Fibroblast of villous mesenchyme (primary cell): ENCODE data around the gene RNASE8. TPM values are rescaled to one million over a fixed set of nuclear protein-coding genes. Genes with fewer than 3 reads are reported as not detected.

Source experiments
- DNase-seq: peaks from one replicate; pipeline ENCODE4 v3.0.0-alpha.2; 2010; ENCODE audit warnings: low read depth
- H3K4me3 ChIP-seq: 2 replicates; pipeline ENCODE4 v1.5.1; 2011; ENCODE audit warnings: low read depth, mild to moderate bottlenecking, low read length
- total RNA-seq: library from RNA; depleted of rRNA; stranded (reverse); fragments of >200 nt; gene quantifications from 2 replicates; pipeline ENCODE4 v1.2.3, GENCODE V29; 2012
- TF ChIP-seq, protein P1 (sequence below): IDR thresholded peaks from 2 replicates; pipeline ENCODE4 v1.5.1; 2012; ENCODE audit warnings: low read depth, mild to moderate bottlenecking, low read length; ENCODE audit not compliant: insufficient read depth

RNASE8 gene
- total RNA-seq, 1 donor, result not detected

DNA sequence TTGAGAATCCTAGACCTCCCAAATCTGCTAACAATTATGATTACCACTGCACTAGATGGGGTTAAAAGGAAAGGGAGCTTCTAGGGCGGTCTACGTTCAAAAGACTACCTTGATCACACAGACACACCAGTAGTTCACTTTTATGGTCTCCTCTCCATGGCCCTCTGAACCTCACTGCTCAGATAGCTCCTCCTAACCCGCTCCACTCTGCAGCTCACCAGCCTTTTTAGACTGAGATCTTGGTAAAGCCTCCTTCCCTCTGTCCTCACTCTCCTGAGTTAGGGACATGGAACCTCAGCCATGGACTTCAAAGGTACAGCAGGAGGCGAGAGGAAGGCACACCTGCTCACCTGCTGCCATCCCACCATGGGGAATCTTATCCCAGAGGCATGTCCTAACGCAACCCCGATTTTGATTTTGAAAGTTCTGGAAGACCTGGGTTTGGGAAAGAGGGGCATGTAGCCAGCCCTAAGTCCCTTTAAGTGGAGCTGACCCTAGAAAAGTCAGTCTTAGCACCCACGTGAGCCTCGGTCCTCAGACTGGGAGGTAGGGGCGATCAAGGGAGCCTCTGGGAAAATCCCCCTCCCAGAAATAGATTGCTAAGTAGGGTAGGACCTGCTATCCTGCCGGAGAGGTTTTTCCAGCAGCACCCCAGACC is 39.5 kb downstream of the RNASE8 start:
- TF ChIP-seq, protein P1, sequence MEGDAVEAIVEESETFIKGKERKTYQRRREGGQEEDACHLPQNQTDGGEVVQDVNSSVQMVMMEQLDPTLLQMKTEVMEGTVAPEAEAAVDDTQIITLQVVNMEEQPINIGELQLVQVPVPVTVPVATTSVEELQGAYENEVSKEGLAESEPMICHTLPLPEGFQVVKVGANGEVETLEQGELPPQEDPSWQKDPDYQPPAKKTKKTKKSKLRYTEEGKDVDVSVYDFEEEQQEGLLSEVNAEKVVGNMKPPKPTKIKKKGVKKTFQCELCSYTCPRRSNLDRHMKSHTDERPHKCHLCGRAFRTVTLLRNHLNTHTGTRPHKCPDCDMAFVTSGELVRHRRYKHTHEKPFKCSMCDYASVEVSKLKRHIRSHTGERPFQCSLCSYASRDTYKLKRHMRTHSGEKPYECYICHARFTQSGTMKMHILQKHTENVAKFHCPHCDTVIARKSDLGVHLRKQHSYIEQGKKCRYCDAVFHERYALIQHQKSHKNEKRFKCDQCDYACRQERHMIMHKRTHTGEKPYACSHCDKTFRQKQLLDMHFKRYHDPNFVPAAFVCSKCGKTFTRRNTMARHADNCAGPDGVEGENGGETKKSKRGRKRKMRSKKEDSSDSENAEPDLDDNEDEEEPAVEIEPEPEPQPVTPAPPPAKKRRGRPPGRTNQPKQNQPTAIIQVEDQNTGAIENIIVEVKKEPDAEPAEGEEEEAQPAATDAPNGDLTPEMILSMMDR, result no peak
- H3K4me3 ChIP-seq, result no peak overlapping the region
- DNase-seq, result no peak

DNA sequence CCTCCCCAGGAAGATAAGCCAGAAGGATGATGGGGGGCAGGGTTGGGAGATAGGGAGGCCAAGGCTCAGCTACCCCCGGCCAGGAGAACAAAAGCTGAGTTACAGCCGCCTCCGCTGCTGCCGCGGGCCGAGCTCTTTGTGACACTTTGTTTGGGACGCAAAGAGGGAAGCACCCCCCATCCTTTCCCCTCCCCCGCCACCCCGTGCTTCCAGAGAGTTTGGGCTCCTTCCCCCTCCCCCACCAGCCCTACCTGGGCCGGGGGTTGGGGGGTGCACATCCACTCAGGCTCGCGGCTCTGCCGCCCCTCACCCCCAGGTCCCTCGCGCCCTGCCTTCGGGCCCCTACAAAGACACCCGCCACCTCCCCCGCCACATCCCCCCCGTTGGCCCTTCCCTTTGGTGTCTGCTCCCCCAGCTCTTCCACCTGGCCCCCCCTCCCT is 40.0 kb downstream of the RNASE8 start:
- H3K4me3 ChIP-seq, result no peak overlapping the region
- no peak for DNase-seq
- TF ChIP-seq, protein P1, result no peak

DNA sequence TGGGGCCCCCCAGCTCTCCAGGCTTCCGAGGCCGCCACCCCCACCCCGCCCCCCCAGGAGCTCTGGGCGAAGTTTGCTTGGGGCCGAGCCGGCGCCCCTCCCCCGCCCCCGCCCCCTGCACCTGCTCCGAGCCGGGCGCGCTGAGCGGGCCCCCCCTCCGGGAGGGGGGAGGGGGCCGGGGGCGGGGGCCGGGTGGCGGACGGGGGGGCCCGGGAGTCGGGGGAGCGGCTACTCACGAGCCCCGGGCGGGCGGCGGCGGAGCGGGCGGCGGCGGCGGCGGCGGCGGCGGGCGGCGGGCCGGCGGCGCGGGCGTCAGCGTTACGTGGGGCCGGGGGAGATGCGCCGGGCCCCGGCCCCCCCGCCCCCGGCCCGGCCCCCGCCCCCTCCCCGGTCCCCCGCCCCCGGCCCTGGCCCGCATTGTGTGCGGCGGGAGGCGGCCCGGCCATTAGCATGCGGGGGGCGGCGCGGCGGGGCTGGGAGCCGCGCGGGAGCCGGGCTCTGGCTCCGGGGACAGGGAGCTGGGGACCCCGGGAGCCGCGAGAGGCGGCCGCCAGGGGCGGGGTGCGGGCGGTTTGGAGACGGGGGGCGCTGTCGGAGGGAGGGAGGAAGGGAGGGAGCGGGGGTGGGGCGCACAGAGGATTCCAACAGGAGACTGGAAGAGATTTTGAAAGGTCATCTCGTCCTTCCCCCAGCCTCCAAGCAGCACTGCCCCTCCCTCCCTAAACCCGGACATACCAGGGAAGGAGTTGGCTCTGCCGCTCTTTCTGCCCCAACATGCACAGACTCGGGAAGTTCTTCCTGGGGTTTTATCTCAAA is 40.7 kb downstream of the RNASE8 start, which contains the start of gene ZNF219:
ZNF219 (minus strand) TSS at position 580 of the 816 bp plus-strand sequence. CDS start 5,064 bp downstream, outside the sequence.
- TF ChIP-seq, protein P1, result no peak
- H3K4me3 ChIP-seq, result peak within 1 kb of the TSS; percentile 68
- DNase-seq, result peak; percentile 40

DNA sequence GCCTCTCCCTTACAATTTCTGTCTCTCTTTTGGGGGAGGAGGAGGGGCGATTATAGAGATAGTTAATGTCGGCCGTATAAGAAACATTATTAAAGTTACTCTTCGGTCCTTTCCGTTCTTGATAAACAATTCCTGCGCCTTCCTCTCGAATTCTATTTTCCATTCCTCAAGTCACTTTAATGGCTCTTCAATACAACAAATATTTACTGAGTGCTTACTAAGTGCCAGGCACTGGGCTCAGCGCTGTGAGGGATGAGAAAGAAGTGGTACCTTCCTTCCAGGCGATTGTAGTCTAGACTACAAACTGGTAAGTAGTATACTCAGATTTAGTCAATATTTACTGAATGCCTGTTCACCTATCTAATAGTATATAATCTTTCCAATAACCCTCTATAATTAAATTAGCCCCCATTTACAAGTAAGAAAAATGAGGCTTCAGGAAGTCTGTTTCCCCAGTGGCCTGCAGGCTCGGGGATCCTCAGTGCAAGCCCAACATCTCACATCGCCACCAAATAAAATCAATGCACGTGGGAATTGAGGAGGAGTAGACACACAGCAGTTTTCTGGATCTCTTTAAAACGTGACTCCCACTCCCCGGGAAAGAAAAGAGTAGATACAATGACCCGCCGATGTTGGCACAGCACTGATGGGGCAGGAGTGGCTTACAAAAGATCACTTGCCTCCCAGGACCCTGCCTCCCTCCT is 41.4 kb downstream of the RNASE8 start:
- no peak for DNase-seq
- TF ChIP-seq, protein P1, result no peak
- peak overlapping the region; percentile 68 for H3K4me3 ChIP-seq

DNA sequence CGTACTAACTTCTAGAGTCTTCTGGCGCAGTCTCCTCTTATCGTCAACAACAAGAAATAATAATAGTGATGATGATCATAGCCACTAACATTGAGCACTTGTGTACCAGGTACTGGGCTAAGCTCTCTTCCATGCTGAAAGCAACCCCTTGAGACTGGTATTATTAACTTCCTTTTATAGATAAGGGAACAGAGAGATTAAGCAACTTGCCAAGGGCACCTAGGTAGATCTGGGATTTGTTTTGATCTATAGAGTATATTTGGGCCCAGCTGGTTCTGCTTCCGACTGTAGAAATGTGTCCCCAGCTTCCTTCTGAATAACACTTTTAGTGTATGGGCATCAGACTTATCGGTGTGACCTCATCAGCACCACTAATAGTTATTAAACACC is 42.0 kb downstream of the RNASE8 start:
- TF ChIP-seq, protein P1, result no peak
- no peak for DNase-seq
- H3K4me3 ChIP-seq, result no peak overlapping the region

DNA sequence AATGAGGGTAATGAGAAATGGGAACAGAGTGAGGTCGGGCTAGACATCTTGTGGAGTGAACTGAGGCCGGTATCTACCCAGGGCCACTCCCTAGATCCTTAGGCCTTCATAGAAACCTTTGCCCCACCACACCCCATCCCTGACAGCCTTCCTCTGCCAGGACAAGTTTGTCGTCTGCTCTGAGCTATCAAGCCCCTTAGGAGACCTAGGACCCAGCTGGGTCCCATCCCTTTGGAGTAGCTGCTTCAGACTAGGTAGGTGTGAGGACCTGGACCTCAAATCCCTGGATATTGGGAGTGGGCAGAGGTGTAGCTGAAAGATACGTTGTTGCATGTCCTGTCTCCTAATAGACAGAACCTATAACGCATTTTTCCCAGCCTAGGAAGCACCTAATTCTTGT is 43.3 kb downstream of the RNASE8 start, which contains the start of gene TMEM253:
TMEM253 (plus strand) TSS at position 136 of the 400 bp plus-strand sequence. CDS start 278 bp downstream, outside the sequence.
- no peak within 1 kb of the TSS for H3K4me3 ChIP-seq
- DNase-seq, result no peak
- TF ChIP-seq, protein P1, result no peak
